DND-41 (cell line): Measurements from ENCODE around the gene MTX2.

Experiments used
- EZH2 ChIP-seq: IDR thresholded peaks from 3 replicates; pipeline ENCODE4 v1.6.1; 2012; ENCODE audit warnings: borderline replicate concordance, low read depth, mild to moderate bottlenecking, moderate library complexity, low read length, inconsistent platforms; ENCODE audit not compliant: severe bottlenecking
- TF ChIP-seq, protein P1 (sequence below): IDR thresholded peaks from 2 replicates; pipeline ENCODE4 v1.5.1; 2012; ENCODE audit warnings: borderline replicate concordance, low read length, moderate library complexity, mild to moderate bottlenecking; ENCODE audit not compliant: poor library complexity, severe bottlenecking; ENCODE audit errors: extremely low read depth

DNA sequence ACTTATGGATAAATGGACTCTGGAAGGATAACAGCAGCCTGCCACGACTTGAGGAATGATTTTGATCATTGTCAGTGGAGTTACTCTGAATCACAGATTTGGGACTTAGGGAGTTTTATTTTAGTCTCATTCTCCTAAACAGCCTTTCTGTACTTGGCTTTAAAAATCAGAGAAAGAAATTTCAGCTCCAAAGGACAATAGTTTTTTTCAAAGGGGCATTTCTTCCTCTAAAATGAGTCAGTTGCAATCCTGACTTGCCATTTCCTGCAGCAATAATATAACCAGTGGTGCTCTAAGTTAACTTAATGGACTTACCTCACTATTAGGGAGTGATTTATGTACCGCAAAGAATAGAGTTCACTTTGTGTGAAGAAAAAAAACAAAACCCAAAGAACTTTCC is 35.1 kb upstream of the MTX2 start:
- TF ChIP-seq, protein P1, sequence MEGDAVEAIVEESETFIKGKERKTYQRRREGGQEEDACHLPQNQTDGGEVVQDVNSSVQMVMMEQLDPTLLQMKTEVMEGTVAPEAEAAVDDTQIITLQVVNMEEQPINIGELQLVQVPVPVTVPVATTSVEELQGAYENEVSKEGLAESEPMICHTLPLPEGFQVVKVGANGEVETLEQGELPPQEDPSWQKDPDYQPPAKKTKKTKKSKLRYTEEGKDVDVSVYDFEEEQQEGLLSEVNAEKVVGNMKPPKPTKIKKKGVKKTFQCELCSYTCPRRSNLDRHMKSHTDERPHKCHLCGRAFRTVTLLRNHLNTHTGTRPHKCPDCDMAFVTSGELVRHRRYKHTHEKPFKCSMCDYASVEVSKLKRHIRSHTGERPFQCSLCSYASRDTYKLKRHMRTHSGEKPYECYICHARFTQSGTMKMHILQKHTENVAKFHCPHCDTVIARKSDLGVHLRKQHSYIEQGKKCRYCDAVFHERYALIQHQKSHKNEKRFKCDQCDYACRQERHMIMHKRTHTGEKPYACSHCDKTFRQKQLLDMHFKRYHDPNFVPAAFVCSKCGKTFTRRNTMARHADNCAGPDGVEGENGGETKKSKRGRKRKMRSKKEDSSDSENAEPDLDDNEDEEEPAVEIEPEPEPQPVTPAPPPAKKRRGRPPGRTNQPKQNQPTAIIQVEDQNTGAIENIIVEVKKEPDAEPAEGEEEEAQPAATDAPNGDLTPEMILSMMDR: no peak
- no peak for TF ChIP-seq EZH2
